ENCODE data around the gene CDKL2.

Gene CDKL2

DNA sequence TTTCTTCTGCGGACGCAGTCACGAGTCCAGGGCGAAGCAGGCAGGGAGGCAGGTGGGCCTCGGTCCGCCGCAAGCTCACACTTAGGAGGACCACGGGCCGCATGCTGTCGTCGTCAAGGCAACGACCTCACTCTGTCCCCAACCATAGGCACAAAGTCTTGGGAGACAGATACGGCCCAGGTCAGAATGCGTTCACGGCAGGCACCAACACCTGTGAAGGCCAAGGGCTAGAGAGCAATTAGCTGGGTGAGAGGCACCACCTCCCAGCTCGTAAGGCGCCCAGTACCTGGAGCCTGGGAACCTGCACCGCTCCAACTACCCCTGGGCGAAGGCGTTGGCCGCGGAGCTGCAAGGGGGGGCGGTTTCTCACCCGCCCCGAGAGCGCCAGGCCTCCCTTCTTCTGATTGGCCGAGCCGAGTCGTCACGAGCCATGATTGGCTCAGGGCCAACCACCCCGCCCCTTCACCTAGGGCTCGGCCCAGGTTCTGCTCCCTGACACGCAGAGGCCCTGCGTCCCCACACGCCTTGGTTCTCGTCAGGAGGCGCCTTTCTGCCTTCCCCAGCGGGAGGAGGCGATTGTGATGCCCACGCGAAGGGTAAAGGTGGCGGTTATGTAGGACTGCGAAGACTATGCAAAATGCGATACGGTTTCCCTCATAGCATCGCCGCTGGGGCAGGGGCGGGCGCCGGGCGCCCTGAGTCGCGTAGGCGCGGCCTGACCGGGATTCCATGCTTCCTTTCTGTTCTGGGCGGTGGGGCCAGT, at the start of gene CDKL2:
Gene CDKL2 (minus strand): TSS at position 355 of the 763 bp plus-strand sequence. CDS start 4,540 bp downstream, outside the sequence.
- peak within 1 kb of the TSS; percentile 69 for H3K4me3 ChIP-seq (ENCODE audit: control insufficient read depth, low read depth, low read length)
- TF ChIP-seq, protein P1, sequence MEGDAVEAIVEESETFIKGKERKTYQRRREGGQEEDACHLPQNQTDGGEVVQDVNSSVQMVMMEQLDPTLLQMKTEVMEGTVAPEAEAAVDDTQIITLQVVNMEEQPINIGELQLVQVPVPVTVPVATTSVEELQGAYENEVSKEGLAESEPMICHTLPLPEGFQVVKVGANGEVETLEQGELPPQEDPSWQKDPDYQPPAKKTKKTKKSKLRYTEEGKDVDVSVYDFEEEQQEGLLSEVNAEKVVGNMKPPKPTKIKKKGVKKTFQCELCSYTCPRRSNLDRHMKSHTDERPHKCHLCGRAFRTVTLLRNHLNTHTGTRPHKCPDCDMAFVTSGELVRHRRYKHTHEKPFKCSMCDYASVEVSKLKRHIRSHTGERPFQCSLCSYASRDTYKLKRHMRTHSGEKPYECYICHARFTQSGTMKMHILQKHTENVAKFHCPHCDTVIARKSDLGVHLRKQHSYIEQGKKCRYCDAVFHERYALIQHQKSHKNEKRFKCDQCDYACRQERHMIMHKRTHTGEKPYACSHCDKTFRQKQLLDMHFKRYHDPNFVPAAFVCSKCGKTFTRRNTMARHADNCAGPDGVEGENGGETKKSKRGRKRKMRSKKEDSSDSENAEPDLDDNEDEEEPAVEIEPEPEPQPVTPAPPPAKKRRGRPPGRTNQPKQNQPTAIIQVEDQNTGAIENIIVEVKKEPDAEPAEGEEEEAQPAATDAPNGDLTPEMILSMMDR (conservative IDR thresholded peaks at IDR 0.05; ENCODE audit: control insufficient read depth, insufficient read depth, low read depth, low read length) = no peak
- DNase-seq (ENCODE audit: low read depth) = peak; percentile 52

DNA sequence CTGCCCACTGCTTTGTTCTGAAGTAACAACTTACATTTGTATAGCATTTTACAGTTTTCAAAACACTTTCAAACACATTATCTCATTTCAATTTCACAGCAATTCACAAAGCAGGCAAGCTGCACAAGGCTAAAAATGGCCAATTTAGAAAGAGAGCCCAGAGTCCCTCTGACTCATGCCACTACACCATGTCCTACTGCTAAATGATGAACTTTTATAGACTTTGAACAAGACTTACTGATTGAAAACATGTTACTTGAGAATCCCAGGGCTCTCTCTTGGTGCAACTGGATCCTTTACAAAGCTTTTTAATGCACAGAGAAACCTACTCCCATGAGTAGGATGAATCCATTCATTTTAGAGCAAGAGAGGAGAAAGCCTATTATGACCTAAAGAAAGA, 48.6 kb upstream of the CDKL2 start:
- peak; percentile 15 for DNase-seq (ENCODE audit: low read depth)
- TF ChIP-seq, protein P1 (conservative IDR thresholded peaks at IDR 0.05; ENCODE audit: control insufficient read depth, insufficient read depth, low read depth, low read length) = no peak
- no peak overlapping the region for H3K4me3 ChIP-seq (ENCODE audit: control insufficient read depth, low read depth, low read length)

DNA sequence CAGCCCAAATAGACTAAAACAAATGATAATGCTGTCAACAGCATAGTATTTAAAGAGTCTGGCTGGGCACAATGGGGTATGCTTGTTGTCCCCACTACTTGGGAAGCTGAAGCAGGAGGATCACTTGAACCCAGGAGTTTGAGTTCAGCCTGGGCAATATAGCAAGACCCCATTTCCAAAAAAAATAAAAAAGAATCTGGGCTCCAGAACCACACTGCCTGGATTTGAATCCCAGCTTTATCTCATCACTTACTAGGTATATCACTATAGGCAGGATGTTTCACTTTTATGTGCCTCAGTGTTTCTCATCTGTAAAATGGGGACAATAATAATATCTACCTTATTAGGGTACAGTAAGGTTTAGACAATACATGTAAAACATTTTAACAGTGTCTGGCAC, 48.1 kb upstream of the CDKL2 start:
- TF ChIP-seq, protein P1 (conservative IDR thresholded peaks at IDR 0.05; ENCODE audit: control insufficient read depth, insufficient read depth, low read depth, low read length) = no peak
- H3K4me3 ChIP-seq (ENCODE audit: control insufficient read depth, low read depth, low read length) = no peak overlapping the region
- no peak for DNase-seq (ENCODE audit: low read depth)

DNA sequence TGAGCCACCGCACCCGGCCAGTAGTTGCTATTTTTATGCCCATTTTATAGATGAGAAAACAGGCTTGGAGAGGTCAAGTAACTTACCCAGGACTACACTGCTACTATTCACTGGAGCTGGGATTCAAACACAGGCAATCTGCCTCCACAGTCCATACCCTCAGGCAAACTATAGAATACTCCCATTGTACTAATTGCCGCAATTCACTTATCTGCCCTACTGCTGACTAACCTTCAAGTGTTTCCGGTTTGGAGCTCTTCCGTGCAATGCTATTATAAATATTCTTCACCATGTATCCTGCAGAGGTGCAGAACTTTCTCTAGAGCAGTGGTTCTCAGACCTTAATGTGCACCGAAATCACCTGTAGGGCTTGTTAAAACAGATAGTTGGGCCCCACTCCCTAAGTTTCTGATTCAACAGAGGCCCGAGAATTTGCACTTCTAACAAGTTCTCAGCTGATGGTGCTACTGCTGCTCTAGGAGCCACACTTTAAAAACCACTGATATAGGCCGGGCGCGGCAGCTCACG, 44.7 kb upstream of the CDKL2 start:
- H3K4me3 ChIP-seq (ENCODE audit: control insufficient read depth, low read depth, low read length) = no peak overlapping the region
- no peak for DNase-seq (ENCODE audit: low read depth)
- TF ChIP-seq, protein P1 (conservative IDR thresholded peaks at IDR 0.05; ENCODE audit: control insufficient read depth, insufficient read depth, low read depth, low read length) = no peak

DNA sequence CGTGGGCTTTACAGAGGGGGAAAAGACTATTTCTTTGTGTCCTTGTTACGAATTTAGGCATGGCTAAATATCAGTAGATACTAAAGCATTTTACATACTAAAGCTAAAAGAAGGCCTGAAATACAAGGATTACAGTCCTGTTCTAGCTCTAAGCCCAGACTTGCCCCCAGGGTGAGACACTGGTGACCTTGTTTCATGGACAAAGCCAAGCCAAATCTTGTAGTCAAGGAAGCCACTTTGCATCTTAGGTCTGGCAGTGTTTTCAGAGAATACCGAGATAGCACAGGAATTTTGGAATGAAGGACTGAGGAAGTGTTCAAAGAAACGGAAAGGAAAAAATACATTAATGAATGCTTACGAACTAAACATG, 43.6 kb upstream of the CDKL2 start:
- H3K4me3 ChIP-seq (ENCODE audit: control insufficient read depth, low read depth, low read length) = peak overlapping the region; percentile 94
- TF ChIP-seq, protein P1 (conservative IDR thresholded peaks at IDR 0.05; ENCODE audit: control insufficient read depth, insufficient read depth, low read depth, low read length) = no peak
- no peak for DNase-seq (ENCODE audit: low read depth)

DNA sequence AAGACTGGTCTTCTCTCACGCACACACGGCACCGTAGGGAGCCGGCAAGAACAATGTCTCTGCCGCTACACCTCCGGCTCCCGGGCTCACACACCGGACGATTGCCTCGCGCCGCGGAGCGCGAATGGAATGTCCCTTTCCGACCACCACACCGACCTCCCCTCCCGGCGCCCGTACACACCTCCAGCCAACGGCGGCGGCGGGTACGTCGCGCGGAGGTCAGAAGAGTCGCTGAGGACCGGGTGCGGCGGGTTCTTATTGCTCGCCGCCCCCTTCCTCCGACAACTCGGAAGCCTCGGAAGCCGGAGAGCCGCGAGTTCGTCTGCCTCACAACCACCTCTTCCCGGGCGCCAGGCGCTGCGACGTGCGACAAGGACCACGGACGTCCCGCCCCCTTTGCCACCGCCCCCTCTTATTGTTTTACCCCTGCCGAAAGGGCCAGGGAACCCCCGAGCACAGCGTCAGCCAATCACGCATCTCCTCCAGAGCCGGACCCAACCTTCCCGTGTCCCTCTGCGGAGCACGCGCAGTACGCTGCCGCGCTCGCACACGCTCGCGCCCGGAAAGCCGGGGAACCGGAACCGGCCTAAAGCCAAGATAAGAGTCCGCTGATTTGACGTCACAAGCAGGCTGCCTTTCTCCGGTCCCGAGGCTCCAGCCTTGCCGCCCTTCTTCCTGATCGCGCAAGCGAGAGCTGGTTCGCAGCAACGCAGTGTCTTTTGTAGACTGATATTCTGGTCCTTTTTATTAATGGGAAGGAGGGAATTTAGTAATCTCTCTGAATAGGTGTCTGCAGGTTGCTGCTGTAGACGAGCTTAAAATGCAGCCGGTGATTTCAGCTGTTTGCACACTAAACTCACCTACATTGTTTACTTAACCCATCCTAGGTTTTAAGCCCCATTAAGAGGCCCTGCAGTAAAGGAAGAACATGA, 43.0 kb upstream of the CDKL2 start, which contains the start of gene G3BP2:
Gene G3BP2 (minus strand): TSS at position 385 of the 932 bp plus-strand sequence. CDS start 11,386 bp downstream, outside the sequence.
- peak within 1 kb of the TSS; percentile 94 for H3K4me3 ChIP-seq (ENCODE audit: control insufficient read depth, low read depth, low read length)
- peak; percentile 98 for DNase-seq (ENCODE audit: low read depth)
- TF ChIP-seq, protein P1 (conservative IDR thresholded peaks at IDR 0.05; ENCODE audit: control insufficient read depth, insufficient read depth, low read depth, low read length) = no peak
